SK-N-MC (cell line): ENCODE results near the gene SERPINE2.

ENCODE experiments used
- EZH2 ChIP-seq: fragments of 200-600 bp; sonication (generic); IDR thresholded peaks from one replicate; pipeline ENCODE4 v1.6.1; 2017; ENCODE audit warnings: antibody characterized with exemption
- FOXP2 ChIP-seq: optimal IDR thresholded peaks from 2 replicates; pipeline ENCODE3; 2011; ENCODE audit warnings: mild to moderate bottlenecking, moderate library complexity; ENCODE audit not compliant: insufficient read depth; ENCODE audit errors: extremely low read length, control extremely low read depth
- POLR2AphosphoS5 ChIP-seq: IDR thresholded peaks from 2 replicates; pipeline ENCODE4 v1.6.1; 2012; ENCODE audit warnings: mild to moderate bottlenecking, low read depth, low read length, borderline replicate concordance

GRCh38 chr2:223989206-223989855 is 49.8 kb downstream of the SERPINE2 start:
- no peak for TF ChIP-seq POLR2AphosphoS5
- no peak for TF ChIP-seq EZH2
- no peak for TF ChIP-seq FOXP2
